LNCaP clone FGC (cell line): ENCODE measurements around the gene SPTB.

ENCODE experiments used
- DNase-seq: peaks from one replicate; pipeline ENCODE4 v3.0.0-alpha.2; 2011; ENCODE audit warnings: low read depth
- H3K4me3 ChIP-seq: 2 replicates; pipeline ENCODE4 v1.5.1; 2011; ENCODE audit warnings: mild to moderate bottlenecking, low read depth, low read length, control low read depth
- TF ChIP-seq, protein P1 (sequence below): IDR thresholded peaks from 2 replicates; pipeline ENCODE4 v1.5.1; 2012; ENCODE audit warnings: mild to moderate bottlenecking; ENCODE audit not compliant: control insufficient read depth, insufficient read depth; ENCODE audit errors: extremely low read depth

Gene SPTB

DNA sequence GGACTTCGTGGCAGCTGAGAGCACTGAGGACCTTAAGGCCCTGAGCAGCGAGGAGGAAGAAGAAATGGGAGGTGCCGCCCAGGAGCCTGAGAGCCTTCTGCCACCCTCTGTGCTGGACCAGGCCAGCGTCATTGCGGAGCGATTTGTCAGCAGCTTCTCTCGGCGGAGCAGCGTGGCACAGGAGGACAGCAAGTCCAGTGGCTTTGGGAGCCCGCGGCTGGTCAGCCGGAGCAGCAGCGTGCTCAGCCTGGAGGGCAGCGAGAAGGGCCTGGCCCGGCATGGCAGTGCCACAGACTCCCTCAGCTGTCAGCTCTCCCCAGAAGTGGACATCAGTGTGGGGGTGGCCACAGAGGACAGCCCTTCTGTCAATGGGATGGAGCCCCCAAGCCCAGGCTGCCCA is 138.5 kb downstream of the SPTB start:
- no peak overlapping the region for H3K4me3 ChIP-seq
- TF ChIP-seq, protein P1, sequence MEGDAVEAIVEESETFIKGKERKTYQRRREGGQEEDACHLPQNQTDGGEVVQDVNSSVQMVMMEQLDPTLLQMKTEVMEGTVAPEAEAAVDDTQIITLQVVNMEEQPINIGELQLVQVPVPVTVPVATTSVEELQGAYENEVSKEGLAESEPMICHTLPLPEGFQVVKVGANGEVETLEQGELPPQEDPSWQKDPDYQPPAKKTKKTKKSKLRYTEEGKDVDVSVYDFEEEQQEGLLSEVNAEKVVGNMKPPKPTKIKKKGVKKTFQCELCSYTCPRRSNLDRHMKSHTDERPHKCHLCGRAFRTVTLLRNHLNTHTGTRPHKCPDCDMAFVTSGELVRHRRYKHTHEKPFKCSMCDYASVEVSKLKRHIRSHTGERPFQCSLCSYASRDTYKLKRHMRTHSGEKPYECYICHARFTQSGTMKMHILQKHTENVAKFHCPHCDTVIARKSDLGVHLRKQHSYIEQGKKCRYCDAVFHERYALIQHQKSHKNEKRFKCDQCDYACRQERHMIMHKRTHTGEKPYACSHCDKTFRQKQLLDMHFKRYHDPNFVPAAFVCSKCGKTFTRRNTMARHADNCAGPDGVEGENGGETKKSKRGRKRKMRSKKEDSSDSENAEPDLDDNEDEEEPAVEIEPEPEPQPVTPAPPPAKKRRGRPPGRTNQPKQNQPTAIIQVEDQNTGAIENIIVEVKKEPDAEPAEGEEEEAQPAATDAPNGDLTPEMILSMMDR: no peak
- DNase-seq: no peak

DNA sequence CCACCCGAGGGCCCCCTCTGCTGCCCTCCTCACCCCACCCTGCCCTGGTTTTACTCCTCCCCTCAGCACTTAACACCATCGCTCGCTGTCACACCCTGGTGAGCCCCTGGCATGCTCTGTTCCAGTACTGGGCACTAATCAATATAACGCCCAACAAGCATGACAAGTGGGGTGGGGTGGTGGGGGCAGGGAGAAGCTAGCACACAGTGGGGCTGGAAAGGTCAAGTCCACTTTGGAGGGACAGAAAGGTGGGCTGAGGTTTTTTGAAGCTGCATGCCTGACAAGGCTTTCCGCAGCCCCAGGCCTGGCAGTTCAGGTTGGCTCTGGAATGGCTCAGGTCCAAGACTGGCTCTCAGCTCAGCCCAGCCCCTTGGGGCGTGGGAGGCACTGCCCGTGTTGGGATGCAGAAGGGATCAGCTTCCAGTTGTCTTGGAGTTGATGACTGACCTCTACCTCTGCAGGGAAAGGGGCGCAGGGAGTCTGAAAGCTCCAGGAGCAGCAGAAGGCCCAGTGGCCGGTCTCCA is 141.4 kb downstream of the SPTB start:
- TF ChIP-seq, protein P1: no peak
- no peak for DNase-seq
- H3K4me3 ChIP-seq: no peak overlapping the region

DNA sequence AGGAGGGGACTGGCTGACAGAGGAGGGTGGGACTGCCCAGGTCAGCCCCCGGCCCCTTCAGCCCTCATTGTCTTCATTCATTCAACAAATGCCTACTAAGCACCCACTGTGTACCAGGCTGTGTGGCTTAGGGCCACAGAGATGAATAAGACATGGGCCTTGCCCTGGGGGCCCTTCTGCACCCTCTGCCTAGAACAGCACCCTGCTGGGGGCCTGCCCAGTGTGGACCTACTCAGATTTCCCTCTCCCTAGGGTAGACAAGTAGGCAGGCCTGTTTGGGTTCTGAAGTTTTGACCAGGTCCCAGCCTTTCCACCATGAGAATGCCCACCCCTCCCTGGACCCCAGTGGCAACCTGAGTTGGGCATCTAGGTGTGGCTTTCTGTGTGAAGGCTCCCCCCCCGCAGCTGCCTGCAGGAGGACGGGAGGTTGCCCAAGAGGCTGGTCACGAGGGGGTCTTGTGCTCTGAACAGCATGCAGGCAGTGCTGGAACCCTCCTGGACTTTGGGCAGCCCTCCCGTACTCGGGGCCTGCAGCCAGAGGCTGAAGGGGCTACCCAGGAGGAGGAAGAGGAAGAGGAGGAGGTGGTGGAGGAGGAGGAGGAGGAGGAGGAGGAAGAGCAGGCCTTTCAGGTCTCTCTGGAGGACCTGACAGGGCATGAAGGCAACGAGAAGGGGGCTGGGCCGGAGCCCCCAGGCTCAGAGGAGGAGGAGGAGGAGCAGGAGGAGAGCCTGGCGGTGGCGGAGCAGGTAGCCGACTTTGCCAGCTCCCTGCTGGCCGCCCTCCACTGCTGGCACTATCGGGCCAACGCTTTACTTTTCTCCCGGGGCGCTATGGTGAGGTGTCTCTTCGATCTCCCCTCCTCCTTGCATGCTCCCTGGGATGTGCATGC is 142.1 kb downstream of the SPTB start:
- H3K4me3 ChIP-seq: no peak overlapping the region
- TF ChIP-seq, protein P1: no peak
- no peak for DNase-seq

DNA sequence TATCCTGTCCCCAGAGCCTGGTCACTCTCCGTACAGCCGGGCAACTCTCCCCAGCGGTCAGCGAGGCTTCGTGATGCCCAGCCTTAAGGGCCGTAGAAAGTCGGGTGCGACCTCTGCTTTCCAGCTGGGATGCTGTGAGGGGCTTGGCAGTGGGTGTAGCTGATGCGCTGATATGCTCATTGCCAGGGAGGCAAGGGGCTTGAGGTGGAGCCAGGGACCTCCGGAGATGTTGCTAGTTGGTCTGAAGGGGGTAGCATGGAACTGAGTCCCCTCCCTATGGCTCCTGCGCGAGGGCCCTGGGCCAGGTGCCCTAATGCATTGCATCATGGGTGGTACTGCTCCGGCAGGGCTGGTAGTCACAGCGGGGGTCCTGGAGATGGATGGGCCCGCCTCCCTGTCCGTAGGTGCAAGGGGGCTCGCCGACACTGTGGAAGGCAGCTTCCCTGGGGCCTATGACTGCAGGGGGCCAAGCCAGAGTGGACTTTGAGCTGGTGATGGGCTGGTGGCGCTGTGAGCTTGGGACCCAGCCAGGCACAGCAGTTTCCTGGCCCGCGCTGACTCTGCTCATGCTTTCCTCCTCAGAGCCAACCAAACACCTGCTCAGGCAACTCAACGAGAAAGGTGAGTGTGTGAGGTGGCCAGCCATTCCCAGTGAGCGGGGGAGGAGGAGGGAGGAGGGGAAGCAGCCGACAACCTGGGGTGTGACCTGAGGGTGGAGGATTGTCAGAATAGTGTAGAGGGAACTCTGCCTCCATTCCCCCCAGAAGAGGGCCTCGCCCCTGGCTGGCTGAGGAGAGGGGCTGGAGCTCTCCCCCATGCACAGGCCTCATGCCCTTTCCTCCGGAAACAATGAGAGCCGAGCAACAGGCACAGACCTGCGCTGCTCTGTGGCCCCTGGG is 143.2 kb downstream of the SPTB start:
- H3K4me3 ChIP-seq: no peak overlapping the region
- DNase-seq: no peak
- TF ChIP-seq, protein P1: no peak

DNA sequence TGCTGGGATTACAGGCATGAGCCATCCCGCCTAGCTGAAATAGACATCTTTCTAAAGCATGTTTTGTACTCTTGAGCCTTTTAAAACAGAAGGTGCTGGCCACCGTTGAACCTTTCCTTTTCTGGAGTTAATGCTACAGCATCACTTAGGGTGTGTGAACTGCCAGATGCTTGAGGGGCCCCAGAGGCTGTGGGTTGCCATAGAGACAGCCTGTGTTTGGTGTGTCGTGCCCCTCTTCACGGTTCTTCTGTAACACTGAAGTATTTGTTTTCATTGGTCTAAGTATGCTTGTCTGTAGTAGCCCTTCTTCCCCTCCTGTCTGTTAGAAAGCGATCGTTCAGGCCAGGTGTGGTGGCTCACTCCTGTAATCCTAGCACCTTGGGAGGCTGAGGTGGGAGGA is 144.7 kb downstream of the SPTB start:
- DNase-seq: no peak
- TF ChIP-seq, protein P1: no peak
- no peak overlapping the region for H3K4me3 ChIP-seq

DNA sequence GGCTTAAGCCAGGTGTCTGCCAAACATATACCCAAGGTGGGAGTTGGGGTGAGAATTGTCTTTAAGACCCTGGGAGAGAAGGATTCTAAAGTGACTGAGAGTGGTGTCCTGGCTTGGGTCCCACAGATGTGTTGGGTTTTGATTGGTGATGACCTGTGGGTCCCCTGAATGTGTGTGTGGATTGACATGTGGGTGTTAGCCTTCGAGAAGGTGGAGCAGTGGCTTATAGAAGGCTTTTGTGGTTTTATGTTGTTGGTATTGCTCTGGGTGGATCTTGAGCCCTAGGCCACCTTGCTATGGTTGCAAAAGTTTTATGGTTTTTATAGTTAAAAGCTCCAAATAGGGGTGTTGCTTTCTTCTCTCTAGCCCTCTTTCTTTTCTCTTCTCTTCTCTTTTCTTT is 145.8 kb downstream of the SPTB start:
- TF ChIP-seq, protein P1: no peak
- no peak overlapping the region for H3K4me3 ChIP-seq
- DNase-seq: no peak
